Measurements from ENCODE around the gene KCNH2.
"Not testable (repeated sequence)": the region's sequence is repeated elsewhere in the genome, so short reads cannot be mapped to it uniquely, and the experiment has no call there.

Gene KCNH2, protein sequence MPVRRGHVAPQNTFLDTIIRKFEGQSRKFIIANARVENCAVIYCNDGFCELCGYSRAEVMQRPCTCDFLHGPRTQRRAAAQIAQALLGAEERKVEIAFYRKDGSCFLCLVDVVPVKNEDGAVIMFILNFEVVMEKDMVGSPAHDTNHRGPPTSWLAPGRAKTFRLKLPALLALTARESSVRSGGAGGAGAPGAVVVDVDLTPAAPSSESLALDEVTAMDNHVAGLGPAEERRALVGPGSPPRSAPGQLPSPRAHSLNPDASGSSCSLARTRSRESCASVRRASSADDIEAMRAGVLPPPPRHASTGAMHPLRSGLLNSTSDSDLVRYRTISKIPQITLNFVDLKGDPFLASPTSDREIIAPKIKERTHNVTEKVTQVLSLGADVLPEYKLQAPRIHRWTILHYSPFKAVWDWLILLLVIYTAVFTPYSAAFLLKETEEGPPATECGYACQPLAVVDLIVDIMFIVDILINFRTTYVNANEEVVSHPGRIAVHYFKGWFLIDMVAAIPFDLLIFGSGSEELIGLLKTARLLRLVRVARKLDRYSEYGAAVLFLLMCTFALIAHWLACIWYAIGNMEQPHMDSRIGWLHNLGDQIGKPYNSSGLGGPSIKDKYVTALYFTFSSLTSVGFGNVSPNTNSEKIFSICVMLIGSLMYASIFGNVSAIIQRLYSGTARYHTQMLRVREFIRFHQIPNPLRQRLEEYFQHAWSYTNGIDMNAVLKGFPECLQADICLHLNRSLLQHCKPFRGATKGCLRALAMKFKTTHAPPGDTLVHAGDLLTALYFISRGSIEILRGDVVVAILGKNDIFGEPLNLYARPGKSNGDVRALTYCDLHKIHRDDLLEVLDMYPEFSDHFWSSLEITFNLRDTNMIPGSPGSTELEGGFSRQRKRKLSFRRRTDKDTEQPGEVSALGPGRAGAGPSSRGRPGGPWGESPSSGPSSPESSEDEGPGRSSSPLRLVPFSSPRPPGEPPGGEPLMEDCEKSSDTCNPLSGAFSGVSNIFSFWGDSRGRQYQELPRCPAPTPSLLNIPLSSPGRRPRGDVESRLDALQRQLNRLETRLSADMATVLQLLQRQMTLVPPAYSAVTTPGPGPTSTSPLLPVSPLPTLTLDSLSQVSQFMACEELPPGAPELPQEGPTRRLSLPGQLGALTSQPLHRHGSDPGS

DNA sequence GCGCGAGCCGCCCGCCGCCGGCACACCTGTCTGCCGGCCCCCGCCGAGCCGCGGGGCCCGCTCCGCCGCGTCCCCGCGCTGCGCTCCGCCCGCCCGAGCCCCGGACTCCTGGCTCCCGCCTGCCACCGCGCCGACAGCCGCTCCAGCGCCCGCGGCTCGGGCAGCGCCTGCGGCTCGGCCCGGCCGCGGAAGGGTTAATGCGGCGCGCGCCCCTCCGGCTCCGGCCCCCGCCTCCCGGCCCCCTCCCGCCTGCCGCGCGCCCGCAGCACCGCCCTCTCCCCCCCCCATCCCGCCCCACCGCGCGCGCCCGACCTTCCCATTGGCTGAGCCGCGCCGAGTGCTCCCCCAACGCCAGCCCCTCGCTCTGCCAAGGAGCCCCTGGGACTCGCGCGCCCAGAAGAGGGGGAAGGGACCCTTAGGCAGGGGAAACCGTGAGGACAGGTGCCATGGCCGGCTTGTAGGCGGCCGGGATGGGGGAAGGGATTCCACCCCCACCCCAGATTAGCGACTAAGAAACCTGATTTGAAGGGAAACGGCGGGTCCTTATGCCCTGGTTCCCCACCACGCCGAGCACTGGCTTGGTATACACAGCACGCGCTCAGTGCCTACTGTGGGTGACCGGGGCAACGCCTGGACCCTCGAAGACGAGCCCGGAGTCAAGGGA lies at the start of gene KCNH2:
Gene KCNH2, minus strand, starts transcription at position 196 of the 664 bp plus-strand sequence. CDS start 408 bp downstream, outside the sequence.
- DNase-seq = peak in 5 of 6 experiments; percentile 21 to 44 (median 37)

DNA sequence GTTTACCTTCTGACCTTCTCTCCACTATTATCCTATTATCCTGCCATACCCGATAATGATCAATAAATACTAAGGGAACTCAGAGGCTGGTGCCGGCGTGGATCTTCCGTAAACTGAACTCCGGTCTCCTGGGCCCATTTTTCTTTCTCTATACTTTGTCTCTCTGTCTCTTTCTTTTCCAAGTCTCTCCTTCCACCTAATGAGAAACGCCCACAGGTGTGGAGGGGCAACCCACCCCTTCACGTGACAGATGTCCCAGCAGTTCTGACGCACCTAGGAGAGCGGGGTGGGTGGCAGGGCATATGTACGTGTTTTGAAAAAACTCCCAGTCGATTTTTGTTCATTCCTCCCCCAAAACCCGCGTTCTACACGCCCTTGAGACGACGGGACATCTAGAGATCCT lies 49.6 kb upstream of the KCNH2 start:
- not testable (repeated sequence) for DNase-seq

DNA sequence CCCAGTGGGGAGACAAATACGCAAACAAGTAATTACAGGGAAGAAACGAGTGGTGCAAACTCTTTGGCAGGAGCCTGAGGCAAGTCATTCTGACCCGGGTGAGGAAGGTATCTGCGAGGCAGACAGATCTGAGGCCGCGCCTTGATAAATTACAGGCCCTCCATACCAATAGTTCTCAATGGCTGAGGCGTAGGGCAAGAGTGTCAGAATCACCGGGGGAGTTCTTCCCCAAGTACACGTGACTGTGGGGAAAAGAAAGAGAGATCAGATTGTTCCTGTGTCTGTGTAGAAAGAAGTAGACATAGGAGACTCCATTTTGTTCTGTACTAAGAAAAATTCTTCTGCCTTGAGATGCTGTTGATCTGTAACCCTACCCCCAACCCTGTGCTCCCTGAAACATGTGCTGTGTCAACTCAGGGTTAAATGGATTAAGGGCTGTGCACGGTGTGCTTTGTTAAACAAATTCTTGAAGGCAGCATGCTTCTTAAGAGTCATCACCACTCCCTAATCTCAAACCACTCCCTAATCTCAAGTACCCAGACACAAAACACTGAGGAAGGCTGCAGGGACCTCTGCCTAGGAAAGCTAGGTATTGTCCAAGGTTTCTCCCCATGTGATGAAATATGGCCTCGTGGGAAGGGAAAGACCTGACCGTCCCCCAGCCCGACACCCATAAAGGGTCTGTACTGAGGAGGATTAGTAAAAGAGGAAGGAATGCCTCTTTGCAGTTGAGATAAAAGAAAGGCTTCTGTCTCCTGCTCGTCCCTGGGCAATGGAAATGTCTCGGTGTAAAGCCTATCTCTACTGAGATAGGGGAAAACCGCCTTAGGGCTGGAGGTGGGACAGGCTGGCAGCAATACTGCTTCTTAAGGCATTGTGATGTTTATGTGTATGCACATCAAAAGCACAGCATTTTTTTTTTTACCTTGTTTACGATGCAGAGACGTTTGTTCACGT lies 48.9 kb upstream of the KCNH2 start:
- DNase-seq = peak in 1 of 6 experiments; percentile 14

DNA sequence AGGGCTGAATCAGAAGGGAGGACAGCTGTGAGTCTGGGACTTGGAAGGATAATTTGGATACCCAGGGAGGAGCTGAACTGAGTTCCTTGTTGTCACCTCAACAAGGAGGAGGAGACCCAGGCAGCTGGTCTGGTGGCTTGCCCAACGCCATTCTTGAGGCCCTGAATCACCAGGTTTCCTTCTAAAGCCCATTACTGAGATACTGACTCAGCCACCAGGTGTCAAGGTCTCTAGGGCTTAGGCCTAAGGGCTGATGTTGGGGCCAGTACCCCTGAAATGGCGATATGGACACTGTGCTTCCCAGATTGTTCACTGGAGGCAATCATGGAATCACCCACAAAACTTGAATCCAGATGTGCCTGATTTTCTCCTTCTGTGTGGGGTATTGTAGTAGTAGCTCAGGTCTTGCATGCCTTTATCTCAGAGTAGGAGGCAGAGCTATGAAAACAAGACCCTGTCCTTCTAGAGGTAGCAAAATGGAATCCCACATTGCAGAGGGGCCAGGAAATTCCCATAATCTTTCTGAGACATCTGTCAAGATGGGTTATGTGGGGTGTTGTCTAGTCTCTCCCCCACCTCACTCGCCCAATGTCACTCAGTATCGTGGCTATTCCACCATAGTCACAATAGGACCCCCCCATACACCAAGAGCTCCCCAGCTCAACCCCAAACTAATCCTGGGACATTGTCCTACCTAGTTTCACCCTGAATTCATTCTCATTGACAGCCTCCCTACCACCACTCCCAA lies 48.0 kb upstream of the KCNH2 start:
- no peak for DNase-seq

DNA sequence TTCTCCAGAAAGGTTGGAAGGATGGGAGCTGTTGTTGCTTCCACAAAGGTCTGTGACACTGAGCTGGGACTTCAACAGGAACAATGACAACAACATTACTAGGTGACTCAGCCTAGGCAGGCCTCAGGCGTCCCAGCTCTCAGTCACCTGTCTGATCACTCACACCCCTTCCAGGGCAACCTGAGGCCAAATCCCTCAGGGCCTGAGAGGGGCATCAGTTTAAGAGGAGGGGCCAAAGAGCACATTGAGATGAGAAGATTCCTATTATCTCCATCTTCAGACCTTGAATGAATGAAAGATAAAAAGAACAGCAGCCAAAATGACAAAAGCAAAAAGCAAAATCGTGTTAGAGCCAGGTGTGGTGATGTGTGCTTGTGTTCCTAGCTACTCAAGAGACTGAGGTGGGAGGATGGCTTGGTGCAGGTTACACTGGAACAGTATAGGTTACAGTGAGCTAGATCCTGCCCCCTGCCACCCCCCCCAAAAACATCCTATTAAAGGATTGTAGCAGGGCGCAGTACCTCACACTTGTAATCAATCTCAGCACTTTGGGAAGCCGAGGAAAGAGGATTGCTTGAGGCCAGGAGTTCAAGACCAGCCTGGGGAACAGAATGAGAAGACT lies 46.4 kb upstream of the KCNH2 start, which contains the start of gene ATG9B:
Gene ATG9B, minus strand, starts transcription at position 60 of the 622 bp plus-strand sequence. CDS start 71 bp downstream, outside the sequence.
- DNase-seq = no peak

DNA sequence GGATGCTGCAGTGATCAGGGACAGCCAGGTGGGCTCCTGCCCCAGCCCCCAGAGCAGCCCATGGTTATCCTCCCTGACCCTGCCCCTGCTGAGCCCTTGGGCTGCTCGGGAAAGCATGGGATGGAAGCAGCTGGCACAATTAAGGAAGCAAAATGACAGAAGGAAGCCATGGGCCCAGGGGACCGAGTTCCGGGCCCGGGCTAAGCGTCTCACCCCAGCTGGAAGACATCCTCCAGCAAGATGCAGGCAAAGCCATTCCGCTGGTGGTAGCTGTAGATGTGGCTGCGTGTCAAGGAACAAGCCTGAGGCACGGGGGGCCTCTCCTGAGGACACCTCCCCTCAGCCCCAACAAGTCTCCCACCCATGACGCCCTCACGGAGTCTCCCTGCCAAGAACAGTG lies 45.1 kb upstream of the KCNH2 start:
- no peak for DNase-seq

DNA sequence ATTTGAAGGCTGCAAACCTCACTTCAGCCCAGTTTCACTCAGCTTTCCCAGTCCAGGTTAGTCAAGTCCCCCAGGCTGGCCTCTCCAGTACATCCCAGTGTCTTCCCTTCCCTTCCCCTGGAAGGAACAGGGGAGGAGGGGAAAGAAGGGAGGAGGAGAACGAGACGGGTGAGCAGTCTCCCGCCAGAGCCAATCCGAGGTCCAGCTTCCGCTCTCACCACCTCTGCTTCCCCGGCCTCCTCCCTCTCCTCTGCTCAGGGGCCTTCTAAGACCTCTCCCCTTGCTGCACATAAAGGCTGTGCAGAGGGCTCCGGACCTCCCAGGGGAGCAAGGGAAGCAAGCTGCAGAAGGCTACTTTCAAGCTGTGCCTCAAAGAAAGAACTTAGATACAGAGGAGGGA lies 42.1 kb upstream of the KCNH2 start:
- no peak for DNase-seq

DNA sequence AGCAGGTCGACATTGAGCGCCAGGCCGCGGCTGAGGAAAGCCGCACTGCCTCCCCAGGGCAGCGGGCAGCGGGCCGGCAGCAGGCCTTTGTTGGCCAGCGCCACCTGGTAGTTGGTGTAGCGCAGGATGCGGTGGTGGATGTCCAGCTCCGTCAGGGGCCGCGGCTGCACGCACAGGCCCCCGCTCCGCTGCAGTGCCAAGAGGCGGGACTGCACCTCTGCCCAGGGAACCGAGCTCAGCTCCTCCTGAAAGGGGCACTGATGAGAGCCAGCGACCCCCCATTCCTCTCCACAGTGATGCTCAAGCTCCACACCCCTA lies 41.0 kb upstream of the KCNH2 start:
- DNase-seq = no peak

DNA sequence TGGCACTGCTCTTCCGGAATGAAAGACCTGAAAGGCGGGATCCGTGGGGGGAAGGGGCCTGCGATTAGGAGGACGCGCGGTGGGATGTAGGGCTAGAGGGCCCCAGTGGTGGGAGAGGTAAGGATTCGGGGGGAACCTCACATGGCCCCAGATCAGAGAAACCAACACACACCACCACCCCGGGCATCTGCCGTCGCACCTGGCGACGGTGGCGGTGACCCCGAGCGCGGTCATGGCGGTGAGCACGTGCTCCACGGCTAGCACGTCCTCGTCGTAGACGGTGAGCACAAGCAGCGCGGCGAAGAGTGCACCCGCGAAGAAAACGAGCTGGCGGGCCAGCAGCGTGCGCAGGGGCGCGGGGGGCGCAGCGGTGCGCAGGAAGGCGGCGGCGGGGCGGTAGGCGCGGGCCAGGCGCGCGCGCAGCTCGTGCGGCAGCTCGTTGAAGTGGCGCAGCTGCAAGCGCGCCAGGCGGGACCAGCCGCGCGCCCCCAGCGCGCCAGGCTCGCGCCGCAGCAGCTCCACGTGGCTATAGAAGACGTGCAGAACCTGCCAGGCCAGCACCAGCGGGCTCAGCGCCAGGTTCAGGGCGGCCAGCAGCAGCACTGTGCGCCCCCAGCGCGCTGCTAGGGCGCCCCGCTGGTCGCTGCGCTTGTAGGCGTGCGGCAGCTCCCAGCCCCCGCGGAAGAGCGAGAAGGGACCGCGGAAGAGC lies 40.5 kb upstream of the KCNH2 start:
- DNase-seq = peak; percentile 31 to 77 (median 53)

DNA sequence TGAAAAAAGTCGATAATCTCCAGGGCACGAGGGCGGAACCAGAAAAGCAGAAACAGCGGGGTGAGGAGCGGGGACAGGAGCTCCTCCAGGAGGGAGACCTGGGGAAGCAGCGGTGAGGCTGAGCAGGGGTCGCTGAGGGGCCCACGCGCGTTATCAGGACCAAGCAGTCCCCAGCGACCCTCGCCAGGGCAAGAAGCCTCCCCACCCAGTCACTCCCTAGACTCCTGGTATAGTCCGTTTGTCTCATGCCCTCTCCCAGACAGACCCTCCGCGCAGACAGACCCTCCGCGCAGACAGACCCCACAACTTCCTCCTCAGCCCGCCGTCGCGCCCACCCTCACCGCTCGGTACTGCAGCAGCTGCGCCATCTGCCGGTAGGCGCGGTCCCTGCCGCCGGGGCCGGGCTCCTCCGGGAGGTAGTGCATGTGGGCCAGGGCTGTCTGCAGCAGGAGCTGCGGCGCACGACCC lies 39.9 kb upstream of the KCNH2 start:
- peak; percentile 45 to 79 (median 72) for DNase-seq

DNA sequence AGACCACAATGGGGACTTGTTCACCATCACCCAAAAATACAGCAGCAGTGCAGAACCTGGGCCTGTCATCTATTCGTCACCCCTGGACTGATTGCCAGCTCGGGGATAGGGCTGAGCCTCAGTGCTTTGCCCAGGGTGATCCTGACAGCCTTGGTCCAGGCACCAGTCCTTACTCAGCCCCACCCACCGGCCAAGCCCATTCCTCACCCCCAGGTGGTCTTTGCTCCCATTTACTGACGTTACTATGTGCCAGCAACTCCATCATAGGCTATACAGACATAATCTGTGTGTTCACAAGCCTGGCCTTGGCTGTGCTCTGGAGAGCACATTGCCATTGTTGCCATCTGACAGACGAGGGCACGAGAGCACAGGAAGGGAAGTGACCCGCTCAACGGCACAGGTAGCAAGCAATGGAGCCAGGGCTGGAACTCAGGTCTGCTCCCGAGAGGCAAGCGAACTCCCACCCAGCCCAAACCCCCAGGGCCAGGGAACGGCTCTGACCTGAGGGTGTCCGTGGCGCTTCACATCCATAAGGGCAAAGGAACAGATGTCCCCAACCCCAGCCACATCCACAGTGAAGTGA lies 39.3 kb upstream of the KCNH2 start:
- DNase-seq = peak in 1 of 6 experiments; percentile 44

DNA sequence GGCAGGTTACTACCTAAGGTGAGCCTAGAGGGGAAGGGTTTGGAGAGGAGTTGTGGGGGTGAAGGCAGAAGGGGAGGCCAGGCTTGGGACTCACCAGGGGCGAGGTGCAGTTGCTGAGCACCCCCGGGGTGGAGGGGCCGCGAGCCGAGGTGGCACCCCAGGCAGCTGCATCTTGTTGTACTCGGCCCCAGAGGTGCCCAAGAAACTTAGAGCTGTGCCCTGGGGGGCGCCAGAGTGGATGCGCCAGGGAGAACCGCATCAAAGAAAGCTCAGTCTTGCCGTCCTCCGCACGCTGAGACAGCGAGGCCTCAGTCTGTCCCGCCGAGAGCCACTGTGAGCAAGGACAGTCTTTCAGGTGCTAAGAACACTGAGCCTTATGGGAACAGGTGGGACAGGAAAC lies 38.8 kb upstream of the KCNH2 start:
- DNase-seq = peak in 4 of 6 experiments; percentile 5 to 28 (median 23)

DNA sequence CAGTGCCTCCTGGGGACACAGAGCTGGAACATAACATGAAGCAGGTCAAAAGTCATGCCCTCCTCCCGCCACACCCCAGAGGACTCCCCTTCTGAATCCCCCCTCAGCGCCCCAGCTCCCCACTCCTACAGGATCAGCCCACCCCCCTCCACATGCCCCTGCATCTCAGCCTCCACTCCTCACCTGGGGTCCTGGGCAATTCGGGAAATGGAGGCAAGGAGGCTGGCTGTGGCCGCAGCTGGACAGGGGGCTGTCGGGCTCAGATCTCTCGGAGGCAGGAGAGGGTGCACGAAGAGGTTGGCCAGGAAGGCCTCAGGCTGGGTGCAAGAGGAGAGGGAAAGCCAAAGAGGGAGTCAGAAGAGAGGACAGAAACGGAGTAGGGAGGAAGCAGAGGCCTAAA lies 38.4 kb upstream of the KCNH2 start:
- no peak for DNase-seq

DNA sequence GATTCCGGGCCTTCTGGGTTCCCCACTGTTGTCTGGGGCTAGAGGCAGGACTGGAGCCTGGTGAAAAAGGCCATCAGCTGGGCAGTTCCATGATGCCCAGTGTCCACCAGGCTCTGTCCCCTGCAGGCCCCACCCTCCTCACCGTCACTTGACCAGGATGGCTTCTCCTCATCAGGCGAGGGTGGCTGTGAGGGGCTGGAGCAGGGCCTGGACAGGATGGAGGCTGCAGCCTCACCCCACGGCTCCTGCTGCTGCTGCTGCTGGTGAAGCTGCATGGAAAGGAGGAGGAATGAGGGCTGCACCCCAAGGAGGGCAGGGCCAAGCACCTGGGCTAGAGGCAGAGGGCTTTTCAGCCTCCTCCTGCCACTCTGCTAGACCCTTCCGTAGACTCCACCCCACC lies 37.8 kb upstream of the KCNH2 start:
- DNase-seq = no peak

DNA sequence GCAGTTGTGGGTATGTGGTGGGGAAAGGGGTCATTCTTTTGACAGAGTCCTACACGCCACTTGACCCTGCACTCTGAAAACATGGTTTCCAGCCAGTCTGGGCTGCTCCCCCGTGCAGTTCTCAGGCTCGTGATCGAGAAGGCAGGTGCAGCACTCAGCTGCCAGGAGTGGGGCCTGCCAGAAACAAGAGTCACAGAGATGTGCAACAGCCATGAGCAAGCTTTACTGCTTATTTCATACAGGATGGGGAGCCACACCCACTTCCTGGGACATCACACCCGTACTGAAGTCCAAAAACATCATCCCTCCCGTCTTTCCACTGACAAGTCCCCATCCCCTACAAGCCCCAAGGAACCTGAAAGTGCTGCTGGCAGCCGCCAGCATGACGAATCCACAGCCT lies 36.8 kb upstream of the KCNH2 start:
- peak in 5 of 6 experiments; percentile 19 to 34 (median 24) for DNase-seq

DNA sequence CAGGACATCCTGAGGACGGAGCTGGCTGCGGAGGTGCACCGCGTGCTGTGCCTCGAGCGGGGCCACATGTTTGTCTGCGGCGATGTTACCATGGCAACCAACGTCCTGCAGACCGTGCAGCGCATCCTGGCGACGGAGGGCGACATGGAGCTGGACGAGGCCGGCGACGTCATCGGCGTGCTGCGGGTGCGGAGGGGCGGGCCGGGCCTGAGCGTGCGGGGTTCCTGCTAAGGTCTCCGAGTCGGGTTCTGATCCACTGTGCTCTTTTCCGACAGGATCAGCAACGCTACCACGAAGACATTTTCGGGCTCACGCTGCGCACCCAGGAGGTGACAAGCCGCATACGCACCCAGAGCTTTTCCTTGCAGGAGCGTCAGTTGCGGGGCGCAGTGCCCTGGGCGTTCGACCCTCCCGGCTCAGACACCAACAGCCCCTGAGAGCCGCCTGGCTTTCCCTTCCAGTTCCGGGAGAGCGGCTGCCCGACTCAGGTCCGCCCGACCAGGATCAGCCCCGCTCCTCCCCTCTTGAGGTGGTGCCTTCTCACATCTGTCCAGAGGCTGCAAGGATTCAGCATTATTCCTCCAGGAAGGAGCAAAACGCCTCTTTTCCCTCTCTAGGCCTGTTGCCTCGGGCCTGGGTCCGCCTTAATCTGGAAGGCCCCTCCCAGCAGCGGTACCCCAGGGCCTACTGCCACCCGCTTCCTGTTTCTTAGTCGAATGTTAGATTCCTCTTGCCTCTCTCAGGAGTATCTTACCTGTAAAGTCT lies 35.8 kb upstream of the KCNH2 start:
- peak; percentile 83 to 94 (median 92) for DNase-seq

DNA sequence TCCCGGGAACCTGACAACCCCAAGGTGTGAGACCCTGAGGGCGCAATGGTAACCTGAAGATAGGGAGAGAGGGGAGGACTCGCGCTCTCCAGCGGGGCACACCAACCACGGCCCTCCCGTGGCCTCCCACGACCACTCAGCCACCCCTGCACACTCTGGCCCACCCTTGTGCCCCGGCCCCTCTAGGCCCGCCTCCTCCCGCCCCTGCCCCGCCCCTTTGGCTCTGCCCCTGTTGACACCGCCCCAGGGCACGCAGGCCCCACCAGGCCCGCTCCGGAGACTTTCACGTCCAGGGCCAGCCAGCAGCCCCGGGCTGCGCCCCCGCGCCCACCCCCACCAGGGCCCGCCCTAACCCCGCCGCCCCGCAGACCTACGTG lies 35.2 kb upstream of the KCNH2 start:
- no peak for DNase-seq

DNA sequence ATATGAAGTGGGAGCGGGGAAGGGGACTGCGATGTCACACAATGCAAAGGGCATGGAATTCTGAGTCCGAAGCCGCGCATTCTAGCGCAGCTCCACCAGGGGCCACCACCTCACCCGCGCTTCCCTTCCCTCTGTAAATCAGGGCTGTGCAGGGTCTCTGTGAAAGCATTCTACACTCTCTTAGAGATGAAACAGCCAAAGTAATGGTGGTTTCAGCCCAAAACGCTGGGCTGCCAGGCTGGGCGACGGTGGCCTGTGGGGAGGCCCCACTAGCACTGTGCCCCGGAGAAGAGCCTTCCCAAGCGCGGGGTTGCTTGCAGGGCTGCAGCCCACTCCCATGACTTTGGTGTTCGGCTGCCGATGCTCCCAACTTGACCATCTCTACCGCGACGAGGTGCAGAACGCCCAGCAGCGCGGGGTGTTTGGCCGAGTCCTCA lies 34.8 kb upstream of the KCNH2 start:
- peak in 3 of 6 experiments; percentile 14 to 56 (median 34) for DNase-seq

All from stimulated activated naive CD4-positive, alpha-beta T cell (primary cell).